SKM-1 (cell line): ENCODE results near the gene TM4SF18.
A peak's percentile ranks its signal among the peaks of the same experiment; 100 is the strongest.

Source experiments
- DNase-seq: peaks from one replicate; lab custom pipeline; 2025; ENCODE audit not compliant: unreplicated experiment; lab: John Stamatoyannopoulos, UW

The TM4SF18 gene

GRCh38 chr3:149331396-149331795 lies 2.0 kb downstream of the TM4SF18 start:
- DNase-seq: no peak

- no peak for DNase-seq
Measured at GRCh38 chr3:149330609-149331331, 2.7 kb downstream of the TM4SF18 start.

- DNase-seq: no peak
Measured at GRCh38 chr3:149327156-149327555, 6.3 kb downstream of the TM4SF18 start.

GRCh38 chr3:149325581-149325980 lies 7.9 kb downstream of the TM4SF18 start:
- DNase-seq: no peak

GRCh38 chr3:149324332-149324731 lies 9.1 kb downstream of the TM4SF18 start:
- no peak for DNase-seq

GRCh38 chr3:149321640-149322039 lies 11.8 kb downstream of the TM4SF18 start:
- DNase-seq: no peak

- no peak for DNase-seq
Measured at GRCh38 chr3:149321136-149321535, 12.3 kb downstream of the TM4SF18 start.

- no peak for DNase-seq
Measured at GRCh38 chr3:149319750-149320149, 13.7 kb downstream of the TM4SF18 start.

GRCh38 chr3:149317072-149317471 lies 16.4 kb downstream of the TM4SF18 start:
- no peak for DNase-seq

- DNase-seq: no peak
Measured at GRCh38 chr3:149316437-149316836, 17.0 kb downstream of the TM4SF18 start.

- DNase-seq: no peak
Measured at GRCh38 chr3:149315694-149316093, 17.7 kb downstream of the TM4SF18 start.

- no peak for DNase-seq
Measured at GRCh38 chr3:149314807-149315578, 18.4 kb downstream of the TM4SF18 start.

GRCh38 chr3:149313542-149313941 lies 19.9 kb downstream of the TM4SF18 start:
- no peak for DNase-seq

- DNase-seq: no peak
Measured at GRCh38 chr3:149310796-149311534, 22.5 kb downstream of the TM4SF18 start.

- DNase-seq: no peak
Measured at GRCh38 chr3:149307435-149307783, 26.0 kb downstream of the TM4SF18 start.

GRCh38 chr3:149306751-149307434 lies 26.5 kb downstream of the TM4SF18 start:
- DNase-seq: no peak

GRCh38 chr3:149305376-149305775 lies 28.1 kb downstream of the TM4SF18 start:
- DNase-seq: no peak

GRCh38 chr3:149299938-149300801 lies 33.3 kb downstream of the TM4SF18 start:
- DNase-seq: peak; percentile 43

- DNase-seq: no peak
Measured at GRCh38 chr3:149296972-149297371, 36.5 kb downstream of the TM4SF18 start.

- no peak for DNase-seq
Measured at GRCh38 chr3:149292666-149293065, 40.8 kb downstream of the TM4SF18 start.
